GM12878 (cell line): ENCODE results near the gene PIP5KL1. TPM values are rescaled to one million over a fixed set of nuclear protein-coding genes. Genes with fewer than 3 reads are reported as not detected.

ENCODE experiments used
- CHD2 ChIP-seq: IDR thresholded peaks from 2 replicates; pipeline ENCODE4 v1.6.1; 2011; ENCODE audit warnings: low read depth, low read length, improper control_type of control experiment, borderline replicate concordance
- E2F8 ChIP-seq: fragments of 450-650 bp; IDR thresholded peaks from 2 replicates; pipeline ENCODE4 v1.6.1; 2018; ENCODE audit warnings: mild to moderate bottlenecking, low read depth, moderate library complexity; ENCODE audit not compliant: partially characterized antibody
- HSF1 ChIP-seq: fragments of 150-350 bp; IDR thresholded peaks from 2 replicates; pipeline ENCODE4 v1.6.1; 2014; ENCODE audit warnings: mild to moderate bottlenecking, low read depth, low read length
- IKZF1 ChIP-seq: fragments of 450-650 bp; conservative IDR thresholded peaks from 2 replicates; pipeline ENCODE4 v1.6.1; 2017; ENCODE audit warnings: antibody characterized with exemption, mild to moderate bottlenecking
- KLF5 ChIP-seq: fragments of 450-650 bp; IDR thresholded peaks from 2 replicates; pipeline ENCODE4 v1.6.1; 2014; ENCODE audit warnings: mild to moderate bottlenecking; ENCODE audit not compliant: partially characterized antibody
- MEF2A ChIP-seq: IDR thresholded peaks from 2 replicates; pipeline ENCODE4 v1.6.1; 2011; ENCODE audit warnings: low read depth, mild to moderate bottlenecking, low read length, moderate library complexity; ENCODE audit not compliant: insufficient read depth
- NR2C1 ChIP-seq: fragments of 450-650 bp; IDR thresholded peaks from 2 replicates; pipeline ENCODE4 v1.6.1; 2017; ENCODE audit warnings: antibody characterized with exemption, mild to moderate bottlenecking, moderate library complexity
- RCOR1 ChIP-seq: conservative IDR thresholded peaks from 2 replicates; pipeline ENCODE4 v1.6.1; 2012; ENCODE audit warnings: low read depth, low read length, improper control_type of control experiment
- REST ChIP-seq: IDR thresholded peaks from 2 replicates; pipeline ENCODE4 v1.6.1; 2012; ENCODE audit warnings: mild to moderate bottlenecking, low read depth, low read length
- SMAD5 ChIP-seq: IDR thresholded peaks from 2 replicates; pipeline ENCODE4 v1.6.1; 2016; ENCODE audit warnings: antibody characterized with exemption, low read depth
- TAF1 ChIP-seq: IDR thresholded peaks from 2 replicates; pipeline ENCODE4 v1.6.1; 2011; ENCODE audit warnings: mild to moderate bottlenecking, low read depth, low read length, borderline replicate concordance
- TCF7 ChIP-seq: IDR thresholded peaks from 2 replicates; pipeline ENCODE4 v1.6.1; 2014; ENCODE audit warnings: antibody characterized with exemption, borderline replicate concordance
- ZBTB11 ChIP-seq: fragments of 450-650 bp; formaldehyde crosslinking; IDR thresholded peaks from 2 replicates; pipeline ENCODE4 v1.5.0; 2022; ENCODE audit warnings: mild to moderate bottlenecking, missing genetic modification characterization
- polyA plus RNA-seq, 11 experiments: library from polyadenylated mRNA; depleted of rRNA in 4 of 11; unstranded in 6 of 11; stranded (reverse) in 5 of 11; fragments of >200 nt; fragmentation: Nextera tagmentation in 4 of 11; fragmentation: Illumina TruSeq in 1 of 11; extraction: Ambion mirVana in 4 of 11; extraction: Trizol in 1 of 11; gene quantifications; 1 replicate in 1 of 11; 2 replicates in 10 of 11; pipeline versions ENCODE4 v1.2.1 to v1.2.3, GENCODE V29; 2011 to 2016; ENCODE audit warnings: inconsistent platforms in 2 of 11, missing spikeins in 2 of 11, low read depth in 1 of 11
- total RNA-seq, 4 experiments: library from RNA; depleted of rRNA in 3 of 4; stranded (reverse); fragments of >200 nt in 3 of 4; fragmentation: Illumina TruSeq in 1 of 4; extraction: Trizol in 1 of 4; gene quantifications; 2 replicates each; pipeline versions ENCODE4 v1.2.1 to v1.2.3, GENCODE V29; 2013 to 2021
- TF ChIP-seq, protein P1 (sequence below): IDR thresholded peaks from 2 replicates; pipeline ENCODE4 v1.6.1; 2012; ENCODE audit warnings: low read depth, low read length, improper control_type of control experiment
- TF ChIP-seq, protein P2 (sequence below): IDR thresholded peaks from 2 replicates; pipeline ENCODE4 v1.6.1; 2011; ENCODE audit warnings: mild to moderate bottlenecking, low read depth, low read length, moderate library complexity; ENCODE audit not compliant: insufficient replicate concordance

Gene PIP5KL1
- total and polyA plus RNA-seq, 10 of the 15 experiments (the other 5 are each of a cell fraction or from before 2014, with no cell fraction given): 0.04 to 0.67 (median 0.43) TPM; not detected in 2

DNA sequence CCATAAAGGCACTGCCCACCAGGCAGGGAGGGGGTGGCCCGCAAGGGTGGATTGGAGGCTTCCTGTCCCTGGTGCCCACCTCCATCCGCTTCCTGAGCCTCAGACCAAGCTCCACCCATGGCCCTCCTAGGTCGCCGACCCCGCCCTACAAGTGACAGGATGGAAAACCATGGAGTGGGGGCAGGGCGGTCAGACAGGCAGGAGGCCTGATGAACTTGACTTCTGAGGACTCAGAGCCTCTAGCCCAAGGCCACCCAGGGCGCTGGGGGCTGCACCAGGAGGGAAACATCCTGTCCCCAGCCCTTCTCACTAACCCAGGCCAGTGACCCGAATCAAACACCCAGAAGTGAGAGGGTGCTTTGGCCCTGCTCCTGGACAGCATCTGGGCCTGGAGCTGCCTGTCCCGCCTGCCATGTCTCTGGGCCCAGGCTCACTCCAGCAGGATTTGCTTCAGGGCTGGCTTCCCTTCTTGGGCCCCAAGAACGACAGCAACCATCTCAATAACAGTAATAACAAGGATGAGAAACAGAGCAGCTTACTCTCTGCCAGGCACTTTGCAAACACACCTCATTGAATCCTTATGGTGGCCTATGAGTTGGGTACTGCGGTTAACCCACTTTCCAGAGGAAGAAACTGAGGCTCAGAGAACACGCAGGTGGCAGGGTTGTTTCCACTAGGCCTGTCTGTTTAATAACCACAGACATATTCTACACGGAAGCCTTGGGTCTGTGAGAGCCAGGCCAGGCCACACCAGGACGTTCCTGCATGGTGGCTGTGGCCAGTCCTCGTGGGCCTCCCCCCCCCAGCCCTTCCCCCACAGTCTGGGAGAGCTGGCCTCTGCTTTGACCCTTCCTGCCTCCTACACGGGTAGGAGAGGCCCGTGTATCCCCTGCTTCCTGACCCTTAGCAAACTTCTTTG, 26.8 kb downstream of the PIP5KL1 start (continued):
- TF ChIP-seq TAF1 (no peak), RCOR1 (no peak), E2F8 (no peak), ZBTB11 (CRISPR knock-in tag) (no peak), CHD2 (peak; percentile 67; the same call in 1 of the 2 replicates), NR2C1 (no peak; the same call in 1 of the 2 replicates), REST (no peak), TCF7 (no peak), SMAD5 (no peak), MEF2A (no peak), IKZF1 (peak; percentile 55; the same call in 1 of the 2 replicates), HSF1 (no peak), KLF5 (peak; percentile 29)
- TF ChIP-seq, protein P1, sequence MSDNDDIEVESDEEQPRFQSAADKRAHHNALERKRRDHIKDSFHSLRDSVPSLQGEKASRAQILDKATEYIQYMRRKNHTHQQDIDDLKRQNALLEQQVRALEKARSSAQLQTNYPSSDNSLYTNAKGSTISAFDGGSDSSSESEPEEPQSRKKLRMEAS: no peak
- TF ChIP-seq, protein P2, sequence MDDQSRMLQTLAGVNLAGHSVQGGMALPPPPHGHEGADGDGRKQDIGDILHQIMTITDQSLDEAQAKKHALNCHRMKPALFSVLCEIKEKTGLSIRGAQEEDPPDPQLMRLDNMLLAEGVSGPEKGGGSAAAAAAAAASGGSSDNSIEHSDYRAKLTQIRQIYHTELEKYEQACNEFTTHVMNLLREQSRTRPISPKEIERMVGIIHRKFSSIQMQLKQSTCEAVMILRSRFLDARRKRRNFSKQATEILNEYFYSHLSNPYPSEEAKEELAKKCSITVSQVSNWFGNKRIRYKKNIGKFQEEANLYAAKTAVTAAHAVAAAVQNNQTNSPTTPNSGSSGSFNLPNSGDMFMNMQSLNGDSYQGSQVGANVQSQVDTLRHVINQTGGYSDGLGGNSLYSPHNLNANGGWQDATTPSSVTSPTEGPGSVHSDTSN: no peak
